GM12874 (cell line): ENCODE data around the gene RBM23.

ENCODE experiments used
- TF ChIP-seq, protein P1 (sequence below): IDR thresholded peaks from 2 replicates; pipeline ENCODE4 v1.5.1; 2011; ENCODE audit warnings: low read depth, mild to moderate bottlenecking, control low read depth, low read length, moderate library complexity; ENCODE audit not compliant: insufficient read depth

RBM23 gene

DNA sequence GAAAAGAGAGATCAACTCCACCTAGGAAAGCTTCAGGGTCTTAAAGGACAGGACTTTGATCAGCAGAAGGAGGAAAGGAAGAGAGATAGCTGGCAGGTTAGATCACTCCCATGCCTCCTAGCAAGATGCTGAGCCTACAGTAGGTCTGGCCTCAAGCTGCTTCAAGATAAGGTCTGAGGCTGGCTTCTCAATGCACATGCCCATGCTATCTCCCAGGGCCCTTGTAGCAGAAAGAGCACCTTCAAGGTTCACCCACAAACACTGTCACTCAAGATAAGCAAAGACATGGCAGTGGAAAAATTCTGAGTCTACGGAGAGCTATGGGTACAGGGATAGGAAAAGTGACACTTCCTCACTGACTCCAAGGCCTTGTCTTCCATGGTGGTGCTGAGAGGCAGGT, 21.6 kb downstream of the RBM23 start:
- TF ChIP-seq, protein P1, sequence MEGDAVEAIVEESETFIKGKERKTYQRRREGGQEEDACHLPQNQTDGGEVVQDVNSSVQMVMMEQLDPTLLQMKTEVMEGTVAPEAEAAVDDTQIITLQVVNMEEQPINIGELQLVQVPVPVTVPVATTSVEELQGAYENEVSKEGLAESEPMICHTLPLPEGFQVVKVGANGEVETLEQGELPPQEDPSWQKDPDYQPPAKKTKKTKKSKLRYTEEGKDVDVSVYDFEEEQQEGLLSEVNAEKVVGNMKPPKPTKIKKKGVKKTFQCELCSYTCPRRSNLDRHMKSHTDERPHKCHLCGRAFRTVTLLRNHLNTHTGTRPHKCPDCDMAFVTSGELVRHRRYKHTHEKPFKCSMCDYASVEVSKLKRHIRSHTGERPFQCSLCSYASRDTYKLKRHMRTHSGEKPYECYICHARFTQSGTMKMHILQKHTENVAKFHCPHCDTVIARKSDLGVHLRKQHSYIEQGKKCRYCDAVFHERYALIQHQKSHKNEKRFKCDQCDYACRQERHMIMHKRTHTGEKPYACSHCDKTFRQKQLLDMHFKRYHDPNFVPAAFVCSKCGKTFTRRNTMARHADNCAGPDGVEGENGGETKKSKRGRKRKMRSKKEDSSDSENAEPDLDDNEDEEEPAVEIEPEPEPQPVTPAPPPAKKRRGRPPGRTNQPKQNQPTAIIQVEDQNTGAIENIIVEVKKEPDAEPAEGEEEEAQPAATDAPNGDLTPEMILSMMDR: no peak

GRCh38 chr14:22896760-22897159, 22.2 kb downstream of the RBM23 start:
- TF ChIP-seq, protein P1: no peak

- TF ChIP-seq, protein P1: no peak
Measured at GRCh38 chr14:22896356-22896755, 22.6 kb downstream of the RBM23 start.

DNA sequence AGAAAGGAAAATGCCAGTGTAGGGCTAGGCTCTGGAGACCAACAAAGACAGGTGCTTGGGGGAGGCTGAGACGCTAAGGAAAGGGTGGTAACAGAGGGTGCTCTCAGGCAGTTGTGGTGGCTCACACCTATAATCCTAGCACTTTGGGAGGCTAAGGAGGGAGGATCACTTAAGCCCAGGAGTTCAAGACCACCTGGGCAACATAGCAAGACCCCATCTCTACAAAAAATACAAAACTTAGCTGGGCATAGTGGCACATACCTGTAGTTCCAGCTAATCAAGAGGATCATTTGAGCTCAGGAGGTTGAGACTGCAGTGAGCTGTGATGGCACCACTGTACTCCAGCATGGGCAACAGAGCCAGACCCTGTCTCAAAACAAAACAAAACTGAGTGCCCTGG, 23.5 kb downstream of the RBM23 start:
- TF ChIP-seq, protein P1: no peak

DNA sequence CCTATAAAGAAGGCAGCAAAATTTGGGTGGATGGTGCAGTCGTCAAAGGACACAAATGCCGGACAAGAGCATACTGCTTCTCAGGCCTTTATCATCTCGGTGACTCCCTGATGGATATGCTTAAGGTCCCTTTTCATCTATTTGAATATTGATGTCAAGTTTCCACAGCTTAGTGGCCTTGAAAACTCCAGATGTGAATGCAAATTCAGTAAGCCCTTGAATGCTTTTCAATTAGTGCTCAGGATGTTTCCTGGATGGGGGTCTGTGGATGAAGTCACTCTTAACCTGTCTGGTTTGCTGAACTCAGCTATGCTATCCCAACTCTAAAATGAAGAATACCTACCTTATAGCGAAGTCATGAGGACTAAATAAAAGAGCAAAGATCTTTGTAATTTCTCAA, 25.2 kb downstream of the RBM23 start:
- TF ChIP-seq, protein P1: no peak

DNA sequence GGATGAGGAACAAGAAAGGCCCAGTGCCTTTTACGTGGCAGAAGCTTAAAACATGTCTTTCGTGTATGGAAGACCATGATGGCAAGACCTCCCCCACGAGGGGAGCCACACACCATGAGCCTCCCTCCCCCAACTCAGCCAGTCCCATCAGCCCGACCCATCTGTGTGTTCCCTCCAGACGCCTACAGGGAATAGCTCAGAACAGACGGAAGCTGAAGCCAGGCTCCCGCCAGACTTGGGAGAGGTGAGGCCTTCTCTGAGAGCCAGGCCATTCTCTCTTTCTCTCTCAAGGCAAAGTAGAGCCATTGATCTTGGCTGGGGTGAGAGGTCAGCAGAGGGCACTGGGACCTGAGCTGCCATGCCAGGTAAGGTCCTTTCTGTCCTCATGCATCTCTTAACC, 26.5 kb downstream of the RBM23 start:
- TF ChIP-seq, protein P1: no peak

DNA sequence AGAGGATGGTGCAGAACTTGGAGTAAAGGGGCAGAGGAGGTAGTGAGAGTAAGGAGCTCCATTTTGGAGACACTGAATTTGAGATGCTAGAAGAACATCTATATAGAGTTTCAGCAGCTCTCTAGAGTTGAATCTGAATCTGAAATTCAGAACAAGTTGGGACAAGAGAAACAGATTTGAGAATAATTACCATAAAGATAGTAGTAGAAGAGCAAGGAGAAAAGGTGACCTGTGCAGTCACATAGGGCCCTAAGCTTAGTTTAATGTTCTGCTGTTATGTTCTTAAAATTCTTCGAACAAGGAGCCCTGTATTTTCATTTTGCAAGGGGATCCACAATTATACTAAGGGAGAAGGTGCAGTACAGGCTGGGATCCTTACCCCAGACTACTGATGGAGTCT, 28.5 kb downstream of the RBM23 start:
- TF ChIP-seq, protein P1: no peak

DNA sequence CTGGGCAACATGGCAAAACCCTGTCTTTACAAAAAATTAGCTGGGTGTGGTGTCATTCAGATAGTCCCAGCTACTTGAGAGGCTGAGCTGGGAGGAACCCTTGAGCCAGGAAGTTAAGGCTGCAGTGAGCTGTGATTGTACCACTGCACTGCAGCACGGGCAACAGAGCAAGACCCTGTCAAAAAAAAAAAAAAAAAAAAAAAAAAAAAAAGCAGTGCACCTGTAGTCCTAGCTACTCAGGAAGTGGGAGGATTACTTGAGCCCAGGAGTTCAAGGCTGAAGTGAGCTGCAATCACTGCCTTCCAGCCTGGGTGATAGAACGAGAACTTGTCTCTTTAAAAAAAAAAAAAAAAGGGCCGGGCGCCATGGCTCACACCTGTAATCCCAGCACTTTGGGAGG, 30.3 kb downstream of the RBM23 start:
- TF ChIP-seq, protein P1: no peak
